Progenitor cell of endocrine pancreas (in vitro differentiated cells): ENCODE data around the gene GRB10. TPM values are rescaled to one million over a fixed set of nuclear protein-coding genes. Genes with fewer than 3 reads are reported as not detected.

ENCODE experiments used
- DNase-seq: peaks from one replicate; pipeline ENCODE4 v3.0.0; 2021; ENCODE audit warnings: low spot score; ENCODE audit not compliant: unreplicated experiment
- H3K27ac Mint-ChIP-seq: 2 replicates; pipeline ENCODE4 v1.8.0; 2021; ENCODE audit warnings: mild to moderate bottlenecking, moderate library complexity, mixed read lengths
- H3K27me3 Mint-ChIP-seq: 2 replicates; pipeline ENCODE4 v1.8.0; 2021; ENCODE audit warnings: mixed read lengths
- H3K36me3 Mint-ChIP-seq: 2 replicates; pipeline ENCODE4 v1.8.0; 2022; ENCODE audit warnings: mixed read lengths; ENCODE audit not compliant: insufficient read depth
- H3K4me1 Mint-ChIP-seq: 2 replicates; pipeline ENCODE4 v1.8.0; 2021; ENCODE audit warnings: low read depth, mixed read lengths
- H3K4me3 Mint-ChIP-seq: 2 replicates; pipeline ENCODE4 v1.8.0; 2021; ENCODE audit warnings: low read depth, mild to moderate bottlenecking, moderate library complexity, mixed read lengths
- H3K9me3 Mint-ChIP-seq: 2 replicates; pipeline ENCODE4 v1.8.0; 2021; ENCODE audit warnings: low read depth, mixed read lengths
- total RNA-seq: library from RNA; stranded (reverse); gene quantifications from 2 replicates; pipeline ENCODE4 v1.2.1, GENCODE V29; 2021
- TF ChIP-seq, protein P1 (sequence below): fragments of 200-600 bp; sonication (generic); IDR thresholded peaks from one replicate; pipeline ENCODE4 v1.5.0; 2021; ENCODE audit warnings: antibody characterized with exemption, mild to moderate bottlenecking; ENCODE audit not compliant: unreplicated experiment

Gene GRB10
- total RNA-seq, 1 donor from 2014 or later = 58.4 TPM

GRCh38 chr7:50826371-50827172 is 43.9 kb upstream of the GRB10 start:
- no peaks in the 10 kb centered on the region for H3K9me3 Mint-ChIP-seq
- TF ChIP-seq, protein P1, sequence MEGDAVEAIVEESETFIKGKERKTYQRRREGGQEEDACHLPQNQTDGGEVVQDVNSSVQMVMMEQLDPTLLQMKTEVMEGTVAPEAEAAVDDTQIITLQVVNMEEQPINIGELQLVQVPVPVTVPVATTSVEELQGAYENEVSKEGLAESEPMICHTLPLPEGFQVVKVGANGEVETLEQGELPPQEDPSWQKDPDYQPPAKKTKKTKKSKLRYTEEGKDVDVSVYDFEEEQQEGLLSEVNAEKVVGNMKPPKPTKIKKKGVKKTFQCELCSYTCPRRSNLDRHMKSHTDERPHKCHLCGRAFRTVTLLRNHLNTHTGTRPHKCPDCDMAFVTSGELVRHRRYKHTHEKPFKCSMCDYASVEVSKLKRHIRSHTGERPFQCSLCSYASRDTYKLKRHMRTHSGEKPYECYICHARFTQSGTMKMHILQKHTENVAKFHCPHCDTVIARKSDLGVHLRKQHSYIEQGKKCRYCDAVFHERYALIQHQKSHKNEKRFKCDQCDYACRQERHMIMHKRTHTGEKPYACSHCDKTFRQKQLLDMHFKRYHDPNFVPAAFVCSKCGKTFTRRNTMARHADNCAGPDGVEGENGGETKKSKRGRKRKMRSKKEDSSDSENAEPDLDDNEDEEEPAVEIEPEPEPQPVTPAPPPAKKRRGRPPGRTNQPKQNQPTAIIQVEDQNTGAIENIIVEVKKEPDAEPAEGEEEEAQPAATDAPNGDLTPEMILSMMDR = no peak
- no peak overlapping the region for H3K4me3 Mint-ChIP-seq
- peaks cover 17% of the 10 kb centered on the region for H3K4me1 Mint-ChIP-seq
- DNase-seq = no peak
- peak overlapping the region; percentile 0 for H3K27ac Mint-ChIP-seq
- H3K36me3 Mint-ChIP-seq = no peaks in the 10 kb centered on the region
- peaks cover 42% of the 10 kb centered on the region for H3K27me3 Mint-ChIP-seq

DNA sequence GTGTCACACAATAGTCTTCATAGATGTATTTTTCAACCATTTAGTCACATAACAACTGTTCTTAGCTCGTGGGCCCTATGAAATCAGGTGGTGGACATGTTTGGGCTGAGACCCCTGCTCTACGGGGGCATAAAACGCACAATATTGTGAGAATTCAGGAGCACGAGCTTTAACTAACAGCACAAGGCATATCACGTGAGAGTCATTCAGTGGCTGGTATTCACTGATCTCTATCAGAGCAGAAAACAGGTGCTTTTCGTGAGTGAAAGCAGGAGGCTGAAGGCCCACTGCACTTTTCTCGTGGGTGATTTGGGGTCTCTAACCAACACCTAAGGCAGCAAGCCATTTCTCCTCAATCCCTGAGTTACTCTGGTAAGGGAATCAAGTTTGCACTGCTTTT is 42.8 kb upstream of the GRB10 start:
- TF ChIP-seq, protein P1 = no peak
- H3K4me3 Mint-ChIP-seq = no peak overlapping the region
- H3K9me3 Mint-ChIP-seq = no peaks in the 10 kb centered on the region
- peaks cover 45% of the 10 kb centered on the region for H3K27me3 Mint-ChIP-seq
- H3K4me1 Mint-ChIP-seq = peaks cover 25% of the 10 kb centered on the region
- no peak for DNase-seq
- H3K36me3 Mint-ChIP-seq = no peaks in the 10 kb centered on the region
- no peak overlapping the region for H3K27ac Mint-ChIP-seq

DNA sequence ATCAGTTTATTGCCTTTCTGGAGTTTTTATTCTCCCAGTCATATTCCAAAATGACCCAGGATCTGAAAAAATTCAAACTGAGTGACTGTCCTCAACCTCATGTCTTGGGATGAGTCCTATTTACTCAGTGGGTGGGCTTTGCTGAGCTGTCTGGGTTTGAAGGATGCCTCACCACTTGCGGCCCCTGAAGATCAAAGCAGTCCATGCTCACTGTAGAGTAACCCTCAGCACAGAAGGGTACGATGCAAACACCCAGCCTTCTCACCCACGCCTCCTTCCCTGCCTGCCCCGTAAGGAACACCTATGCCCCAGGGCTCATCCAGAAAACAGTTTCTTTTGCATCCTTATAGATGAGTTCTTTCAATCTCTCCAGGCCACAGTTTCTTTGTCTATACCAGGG is 42.2 kb upstream of the GRB10 start:
- no peak overlapping the region for H3K27ac Mint-ChIP-seq
- peaks cover 45% of the 10 kb centered on the region for H3K27me3 Mint-ChIP-seq
- H3K9me3 Mint-ChIP-seq = no peaks in the 10 kb centered on the region
- H3K4me3 Mint-ChIP-seq = no peak overlapping the region
- TF ChIP-seq, protein P1 = no peak
- no peak for DNase-seq
- no peaks in the 10 kb centered on the region for H3K36me3 Mint-ChIP-seq
- peaks cover 25% of the 10 kb centered on the region for H3K4me1 Mint-ChIP-seq

- Mint-ChIP-seq H3K4me3 (no peak overlapping the region), H3K9me3 (no peaks in the 10 kb centered on the region), H3K27ac (no peak overlapping the region), H3K4me1 (peaks cover 25% of the 10 kb centered on the region), H3K36me3 (no peaks in the 10 kb centered on the region), H3K27me3 (peaks cover 56% of the 10 kb centered on the region)
- DNase-seq = no peak
- TF ChIP-seq, protein P1 = no peak
Observed at GRCh38 chr7:50822706-50823105, 40.0 kb upstream of the GRB10 start.

GRCh38 chr7:50822110-50822509 is 39.4 kb upstream of the GRB10 start:
- Mint-ChIP-seq H3K27me3 (peaks cover 54% of the 10 kb centered on the region), H3K9me3 (no peaks in the 10 kb centered on the region), H3K27ac (no peak overlapping the region), H3K36me3 (no peaks in the 10 kb centered on the region), H3K4me3 (no peak overlapping the region), H3K4me1 (peaks cover 25% of the 10 kb centered on the region)
- no peak for DNase-seq
- TF ChIP-seq, protein P1 = no peak
